OCI-LY7 (cell line): ENCODE data around the gene COA8.

Source experiments
- EZH2phosphoT487 ChIP-seq: fragments of 200-600 bp; sonication (generic); IDR thresholded peaks from 2 replicates; pipeline ENCODE4 v1.6.1; 2018; ENCODE audit warnings: low read depth, borderline replicate concordance, mild to moderate bottlenecking, mixed run types, antibody characterized with exemption, low read length, moderate library complexity, mixed read lengths
- TF ChIP-seq, protein P1 (sequence below): fragments of 200-600 bp; sonication (generic); conservative IDR thresholded peaks from 2 replicates; pipeline ENCODE4 v1.5.1; 2014; ENCODE audit warnings: mild to moderate bottlenecking, antibody characterized with exemption, low read length, moderate library complexity, mixed read lengths

DNA sequence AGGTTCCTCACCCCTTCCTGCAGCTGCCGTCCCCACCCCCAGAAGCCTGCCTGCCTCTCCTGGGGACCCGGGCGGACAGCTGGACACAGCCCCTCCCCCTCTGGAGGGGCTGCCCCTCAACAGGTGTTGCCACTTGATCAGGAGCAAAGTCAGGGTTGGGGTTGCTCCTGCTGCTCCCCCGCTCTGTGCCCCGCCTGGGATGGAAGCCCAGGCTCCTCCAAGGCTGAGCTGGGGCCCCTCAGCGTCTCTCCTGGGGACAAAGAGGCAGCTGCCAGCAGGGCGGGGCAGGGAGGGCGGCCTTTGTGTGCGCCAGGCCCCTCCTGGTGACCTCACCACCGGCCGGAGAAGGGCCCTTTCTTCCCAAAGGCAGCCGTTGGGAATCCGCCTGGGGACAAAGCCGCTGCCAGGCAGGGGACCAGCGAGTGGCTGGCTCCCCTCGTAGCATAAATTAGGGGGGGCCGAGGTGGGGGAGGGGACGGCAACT is 20.1 kb upstream of the COA8 start:
- no peak for TF ChIP-seq EZH2phosphoT487
- TF ChIP-seq, protein P1, sequence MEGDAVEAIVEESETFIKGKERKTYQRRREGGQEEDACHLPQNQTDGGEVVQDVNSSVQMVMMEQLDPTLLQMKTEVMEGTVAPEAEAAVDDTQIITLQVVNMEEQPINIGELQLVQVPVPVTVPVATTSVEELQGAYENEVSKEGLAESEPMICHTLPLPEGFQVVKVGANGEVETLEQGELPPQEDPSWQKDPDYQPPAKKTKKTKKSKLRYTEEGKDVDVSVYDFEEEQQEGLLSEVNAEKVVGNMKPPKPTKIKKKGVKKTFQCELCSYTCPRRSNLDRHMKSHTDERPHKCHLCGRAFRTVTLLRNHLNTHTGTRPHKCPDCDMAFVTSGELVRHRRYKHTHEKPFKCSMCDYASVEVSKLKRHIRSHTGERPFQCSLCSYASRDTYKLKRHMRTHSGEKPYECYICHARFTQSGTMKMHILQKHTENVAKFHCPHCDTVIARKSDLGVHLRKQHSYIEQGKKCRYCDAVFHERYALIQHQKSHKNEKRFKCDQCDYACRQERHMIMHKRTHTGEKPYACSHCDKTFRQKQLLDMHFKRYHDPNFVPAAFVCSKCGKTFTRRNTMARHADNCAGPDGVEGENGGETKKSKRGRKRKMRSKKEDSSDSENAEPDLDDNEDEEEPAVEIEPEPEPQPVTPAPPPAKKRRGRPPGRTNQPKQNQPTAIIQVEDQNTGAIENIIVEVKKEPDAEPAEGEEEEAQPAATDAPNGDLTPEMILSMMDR: no peak
